ENCODE results near the gene CCDC169.
A peak's percentile ranks its signal among the peaks of the same experiment; 100 is the strongest.
"Not testable (repeated sequence)": the region's sequence is repeated elsewhere in the genome, so short reads cannot be mapped to it uniquely, and the experiment has no call there.

The CCDC169 gene

GRCh38 chr13:36329361-36329760, 31.7 kb upstream of the CCDC169 start:
- H3K4me3 ChIP-seq (replicated peaks; ENCODE audit: low read depth, low read length): no peak overlapping the region
- peak; percentile 76 for DNase-seq (ENCODE audit: low read depth)
- TF ChIP-seq CTCF (IDR thresholded peaks at IDR 0.05; ENCODE audit: low read length, missing control alignments): no peak

GRCh38 chr13:36328821-36329220, 31.2 kb upstream of the CCDC169 start:
- no peak overlapping the region for H3K4me3 ChIP-seq (replicated peaks; ENCODE audit: low read depth, low read length)
- DNase-seq (ENCODE audit: low read depth): no peak
- TF ChIP-seq CTCF (IDR thresholded peaks at IDR 0.05; ENCODE audit: low read length, missing control alignments): no peak

- H3K4me3 ChIP-seq (replicated peaks; ENCODE audit: low read depth, low read length): no peak overlapping the region
- TF ChIP-seq CTCF (IDR thresholded peaks at IDR 0.05; ENCODE audit: low read length, missing control alignments): no peak
- no peak for DNase-seq (ENCODE audit: low read depth)
Observed at GRCh38 chr13:36325912-36326311, 28.3 kb upstream of the CCDC169 start.

GRCh38 chr13:36324881-36325280, 27.3 kb upstream of the CCDC169 start:
- DNase-seq (ENCODE audit: low read depth); H3K4me3 ChIP-seq (replicated peaks; ENCODE audit: low read depth, low read length): not testable (repeated sequence)

GRCh38 chr13:36323951-36324566, 26.4 kb upstream of the CCDC169 start:
- DNase-seq (ENCODE audit: low read depth): peak; percentile 17
- no peak overlapping the region for H3K4me3 ChIP-seq (replicated peaks; ENCODE audit: low read depth, low read length)
- no peak for TF ChIP-seq CTCF (IDR thresholded peaks at IDR 0.05; ENCODE audit: low read length, missing control alignments)

GRCh38 chr13:36323408-36323807, 25.8 kb upstream of the CCDC169 start:
- DNase-seq (ENCODE audit: low read depth): no peak
- no peak for TF ChIP-seq CTCF (IDR thresholded peaks at IDR 0.05; ENCODE audit: low read length, missing control alignments)
- no peak overlapping the region for H3K4me3 ChIP-seq (replicated peaks; ENCODE audit: low read depth, low read length)

GRCh38 chr13:36319793-36320192, 22.2 kb upstream of the CCDC169 start:
- H3K4me3 ChIP-seq (replicated peaks; ENCODE audit: low read depth, low read length); DNase-seq (ENCODE audit: low read depth): not testable (repeated sequence)

- no peak for DNase-seq (ENCODE audit: low read depth)
- TF ChIP-seq CTCF (IDR thresholded peaks at IDR 0.05; ENCODE audit: low read length, missing control alignments): no peak
- no peak overlapping the region for H3K4me3 ChIP-seq (replicated peaks; ENCODE audit: low read depth, low read length)
Observed at GRCh38 chr13:36313047-36313969, 15.7 kb upstream of the CCDC169 start.
